Ecto neural progenitor cell (in vitro differentiated cells): ENCODE measurements around the gene RPTOR.

ENCODE experiments used
- DNase-seq: peaks from one replicate; pipeline ENCODE4 v3.0.0-alpha.2; 2018; ENCODE audit warnings: low spot score

The RPTOR gene

DNA sequence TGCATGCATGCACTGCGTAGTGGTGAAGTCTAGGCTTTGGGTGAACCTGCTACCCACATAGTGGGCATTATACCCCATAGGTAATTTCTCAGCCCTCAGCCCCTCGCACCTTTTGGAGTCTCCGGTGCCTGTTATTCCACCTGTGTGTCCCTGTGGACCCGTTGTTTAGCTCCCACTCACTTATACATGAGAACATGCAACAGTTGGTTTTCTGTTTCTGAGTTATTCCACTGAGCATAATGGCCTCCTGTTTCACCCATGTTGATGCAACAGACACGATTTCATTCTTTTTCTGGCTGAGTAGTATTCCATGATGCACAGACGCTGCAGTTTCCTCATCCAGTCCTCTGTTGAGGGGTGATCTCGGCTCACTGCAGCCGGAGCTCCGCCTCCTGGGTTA, 305.5 kb downstream of the RPTOR start:
- DNase-seq: no peak

GRCh38 chr17:80850817-80851216, 306.2 kb downstream of the RPTOR start:
- no peak for DNase-seq

DNA sequence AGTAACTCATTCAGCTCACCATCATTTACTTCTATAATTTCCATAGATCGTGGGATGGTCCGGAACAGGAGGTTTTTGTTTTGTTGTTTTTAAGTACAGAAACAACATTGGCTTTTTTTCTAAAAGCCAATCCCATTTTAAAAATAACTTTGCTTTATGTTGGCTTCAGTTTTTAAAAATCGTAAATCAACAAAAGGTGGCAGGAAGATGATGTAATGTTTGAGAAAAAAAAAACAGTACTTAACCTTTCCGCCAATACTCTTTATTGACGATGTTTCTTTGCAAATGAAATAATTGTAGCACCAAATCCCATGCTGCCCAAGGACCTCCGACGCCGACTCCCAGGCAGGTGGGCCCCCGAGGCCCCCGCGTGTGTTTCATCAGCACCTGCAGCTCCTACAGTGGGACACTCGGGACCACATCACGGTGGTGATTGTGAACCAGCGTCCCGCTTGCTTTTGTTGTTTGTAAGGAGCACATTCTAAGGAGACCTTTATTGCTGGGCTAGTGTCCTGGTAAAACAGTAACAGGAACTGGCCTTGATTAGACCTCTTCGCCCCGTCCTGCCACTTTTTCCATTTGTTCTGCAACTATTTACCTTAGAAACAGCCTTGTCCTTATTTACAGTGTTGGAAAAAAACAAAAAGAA, 306.8 kb downstream of the RPTOR start:
- peak; percentile 45 for DNase-seq

DNA sequence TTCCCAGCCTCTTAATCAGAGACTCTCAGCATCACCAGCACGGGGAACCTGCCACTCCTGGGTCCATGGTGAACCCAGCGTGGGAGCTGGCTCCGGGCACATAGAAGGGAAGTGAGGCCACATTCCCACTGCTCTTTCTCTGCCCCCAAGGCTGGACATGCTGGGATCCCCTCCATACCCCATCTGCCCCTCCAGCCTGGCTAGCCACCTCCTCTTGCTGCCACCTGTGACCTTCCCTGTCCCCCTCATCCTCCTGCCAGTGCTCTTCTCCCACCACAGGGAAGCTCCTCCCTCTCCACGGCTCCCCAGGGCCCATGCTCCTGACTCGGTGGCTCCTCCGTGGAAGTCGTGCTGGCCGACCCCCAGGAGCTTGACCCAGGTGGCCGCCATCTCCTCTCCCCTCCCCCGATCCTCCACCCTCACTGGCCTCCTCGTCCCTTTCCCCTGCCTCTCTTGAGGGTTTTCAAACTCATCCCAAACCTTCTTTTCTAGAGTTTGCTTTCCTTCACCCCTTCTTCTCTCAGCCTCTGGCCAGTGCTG, 307.9 kb downstream of the RPTOR start:
- DNase-seq: peak; percentile 44

DNA sequence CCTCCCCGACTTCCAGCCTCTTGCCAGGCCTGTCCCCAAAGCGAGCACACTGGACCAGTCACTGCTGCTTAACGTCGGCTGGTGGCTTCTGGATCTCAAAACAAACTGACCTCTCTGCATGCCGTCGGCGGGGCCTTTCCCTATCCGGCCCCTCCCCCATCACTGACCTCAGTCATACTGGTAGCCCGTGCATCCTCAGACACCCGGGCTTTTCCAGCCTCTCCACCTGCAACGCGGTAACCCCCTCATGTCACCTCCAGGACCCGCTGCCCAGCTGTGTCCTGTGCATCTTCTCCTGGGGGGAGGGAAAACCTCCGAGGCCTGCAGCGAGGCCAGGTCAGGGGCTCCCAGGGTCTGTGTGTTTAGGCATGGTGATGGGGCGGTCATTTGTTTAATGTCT, 308.4 kb downstream of the RPTOR start:
- DNase-seq: peak; percentile 46

GRCh38 chr17:80854220-80854619, 309.6 kb downstream of the RPTOR start:
- DNase-seq: no peak

DNA sequence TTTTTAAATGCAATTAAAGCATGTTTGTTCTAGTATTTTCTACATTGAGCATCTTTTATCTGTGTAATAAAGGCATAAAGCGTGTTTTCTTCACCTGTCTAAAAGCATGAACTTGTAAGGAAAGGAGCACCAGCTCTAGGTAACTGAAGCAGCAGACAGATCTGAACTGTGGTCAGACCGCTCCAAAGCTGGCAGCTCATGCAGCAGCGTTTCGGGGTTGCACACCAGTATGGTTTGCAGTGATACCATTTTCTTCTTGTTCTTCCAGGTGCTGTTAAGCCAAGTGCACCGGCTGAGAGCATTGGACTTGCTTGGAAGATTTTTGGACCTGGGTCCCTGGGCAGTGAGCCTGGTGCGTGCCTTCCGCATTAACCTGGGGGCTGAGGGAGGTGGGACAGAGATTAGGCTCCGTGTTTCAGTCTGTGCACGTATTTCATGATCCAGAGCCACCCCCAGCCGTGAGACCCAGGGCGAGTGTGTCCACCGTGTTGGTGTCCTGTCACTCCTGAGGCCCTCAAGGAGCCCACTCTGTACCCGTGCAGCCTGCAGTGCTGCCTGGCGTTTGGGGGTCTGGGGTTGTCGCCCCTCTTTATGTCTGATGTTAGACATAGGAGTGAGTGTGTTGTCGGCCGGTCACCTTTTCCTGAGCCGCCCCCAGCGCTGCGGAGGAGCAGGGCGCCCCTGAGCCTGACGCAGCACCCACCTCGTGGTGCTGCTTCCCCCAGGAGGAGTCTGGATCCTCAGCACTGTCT, 310.7 kb downstream of the RPTOR start:
- DNase-seq: no peak

DNA sequence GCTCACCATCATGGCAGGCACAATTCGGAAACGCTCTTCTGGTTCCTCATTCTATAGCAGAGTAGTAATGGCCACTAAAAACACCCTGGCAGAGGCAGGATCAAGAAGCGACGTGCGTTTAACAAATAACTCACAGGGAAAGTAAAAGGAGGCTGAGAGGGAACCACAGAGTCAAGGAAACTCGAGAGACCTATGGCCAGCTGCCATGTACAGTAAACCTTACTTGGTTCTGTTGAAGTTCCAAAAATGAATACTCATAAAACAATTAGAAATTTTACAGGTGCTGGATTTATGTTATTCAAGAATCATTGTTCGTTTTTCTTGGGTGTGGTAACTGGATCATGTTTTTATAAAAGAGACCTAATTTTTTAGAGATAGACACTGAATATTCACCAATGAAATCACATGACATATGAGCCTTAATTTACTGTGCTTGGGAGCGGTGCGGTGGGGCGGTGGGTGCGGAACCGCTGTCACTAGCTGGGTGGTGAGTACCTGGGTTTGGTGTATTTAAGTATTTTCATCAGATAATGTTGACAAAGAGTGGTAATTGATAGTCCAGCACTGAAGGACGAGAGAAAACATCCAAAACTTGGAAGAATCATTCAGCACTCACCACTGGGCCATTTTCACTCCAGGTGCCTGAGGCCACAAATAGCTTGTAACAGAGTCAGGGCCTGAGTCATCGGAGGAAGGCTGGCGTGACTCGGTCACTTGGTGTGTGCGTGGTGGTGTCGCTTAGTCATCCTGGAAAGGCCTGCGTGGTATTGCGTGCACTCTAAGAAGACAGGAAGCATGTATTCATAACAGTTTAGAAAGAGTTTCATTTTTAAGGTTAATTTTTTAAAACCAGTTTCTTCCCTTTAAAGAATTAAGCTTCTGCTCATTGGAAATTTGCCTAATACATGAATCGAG, 311.6 kb downstream of the RPTOR start:
- no peak for DNase-seq

DNA sequence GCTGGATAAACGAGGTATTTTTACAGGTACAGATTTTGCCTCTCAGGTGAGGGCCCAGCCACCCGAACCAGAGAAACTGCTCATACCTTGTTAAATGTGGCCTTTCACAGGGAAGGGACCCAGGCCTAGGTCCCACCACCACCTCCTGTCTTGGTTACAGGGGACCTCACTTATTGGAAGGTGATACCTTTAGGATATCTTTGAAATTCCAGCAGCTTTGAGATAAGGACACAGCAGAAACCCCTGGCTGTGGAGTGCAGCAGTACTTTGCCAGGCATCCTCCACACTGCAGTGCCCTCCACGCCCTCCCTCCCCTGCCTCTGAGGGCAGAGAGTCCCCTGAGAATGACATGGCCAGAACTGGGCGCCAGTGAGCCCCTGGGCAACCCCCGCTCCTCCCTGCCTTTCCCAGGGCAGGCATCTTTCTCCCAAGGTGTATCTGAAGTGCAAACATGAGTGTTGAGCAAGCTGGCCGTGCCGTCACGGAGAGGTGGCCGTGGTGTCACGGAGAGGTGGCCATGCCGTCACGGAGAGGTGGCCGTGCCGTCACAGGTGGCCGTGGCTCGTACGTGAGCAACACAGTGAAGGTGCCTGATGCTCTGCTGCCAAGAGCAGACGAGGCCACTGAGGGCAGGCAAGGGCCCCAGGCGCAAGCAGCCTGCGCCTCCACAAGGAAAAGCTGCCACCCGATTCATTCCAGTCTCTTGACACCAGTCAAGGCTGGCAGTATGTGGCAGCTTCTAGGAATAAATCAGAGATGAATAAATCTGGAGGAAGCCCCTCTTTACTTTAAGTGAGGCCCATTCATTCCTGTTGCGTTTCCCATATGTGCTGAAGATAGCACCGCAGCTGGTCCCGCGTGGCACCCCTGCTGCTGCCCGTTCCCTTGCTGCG, 312.5 kb downstream of the RPTOR start:
- DNase-seq: no peak

DNA sequence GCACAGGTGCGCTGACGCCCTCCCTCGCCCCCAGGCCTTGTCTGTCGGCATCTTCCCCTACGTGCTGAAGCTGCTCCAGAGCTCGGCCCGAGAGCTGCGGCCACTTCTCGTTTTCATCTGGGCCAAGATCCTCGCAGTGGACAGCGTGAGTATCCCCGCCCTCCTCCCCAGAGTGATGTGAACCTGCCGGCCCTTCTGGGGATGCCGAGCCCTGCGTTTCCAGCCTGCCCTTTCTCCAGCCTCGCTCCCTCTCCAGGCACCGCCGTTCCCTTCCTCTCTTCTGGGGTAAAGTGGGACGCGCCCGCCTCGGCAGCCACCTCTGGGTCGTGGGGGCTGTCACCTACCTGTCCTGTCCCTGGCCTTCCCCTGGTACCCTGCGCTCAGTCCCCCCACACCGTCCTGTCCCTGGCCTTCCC, 313.1 kb downstream of the RPTOR start:
- DNase-seq: no peak

GRCh38 chr17:80858301-80859001, 313.8 kb downstream of the RPTOR start:
- no peak for DNase-seq

GRCh38 chr17:80859002-80859941, 314.6 kb downstream of the RPTOR start:
- DNase-seq: no peak

GRCh38 chr17:80860101-80860671, 315.5 kb downstream of the RPTOR start:
- peak; percentile 49 for DNase-seq

DNA sequence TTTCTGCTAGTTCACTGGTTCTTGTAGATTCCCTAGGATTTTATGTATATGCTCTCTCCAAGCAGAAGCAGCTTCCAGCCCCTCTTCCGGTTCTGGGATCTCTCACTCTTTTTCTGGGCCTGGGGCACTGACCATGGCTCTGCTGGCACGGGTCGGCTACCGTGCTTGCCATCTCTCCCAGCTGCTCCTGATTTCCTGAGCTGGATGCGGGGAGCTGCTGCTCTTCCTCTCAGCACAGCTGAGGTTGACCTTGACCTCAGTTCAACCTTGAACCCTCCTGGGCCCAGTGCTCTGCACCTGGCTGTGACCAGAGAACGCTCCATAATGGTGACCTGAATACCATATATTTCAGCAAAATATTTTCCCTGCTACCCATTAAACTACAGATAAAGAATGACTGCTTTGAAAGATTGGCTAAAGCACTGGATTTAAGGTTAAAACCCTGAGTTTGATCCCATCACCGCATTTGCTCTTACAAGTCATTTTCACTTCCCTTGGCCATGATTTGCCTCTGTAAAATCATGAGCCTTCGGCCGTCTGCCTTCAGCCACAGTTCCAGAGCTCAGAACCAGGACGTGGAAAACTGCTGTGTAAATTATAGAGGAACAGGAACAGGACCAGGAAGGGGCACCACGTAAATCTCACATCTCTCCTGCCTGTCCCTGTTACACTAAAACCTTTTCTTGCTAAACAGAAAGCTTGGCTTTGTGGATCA, 316.2 kb downstream of the RPTOR start:
- DNase-seq: no peak

DNA sequence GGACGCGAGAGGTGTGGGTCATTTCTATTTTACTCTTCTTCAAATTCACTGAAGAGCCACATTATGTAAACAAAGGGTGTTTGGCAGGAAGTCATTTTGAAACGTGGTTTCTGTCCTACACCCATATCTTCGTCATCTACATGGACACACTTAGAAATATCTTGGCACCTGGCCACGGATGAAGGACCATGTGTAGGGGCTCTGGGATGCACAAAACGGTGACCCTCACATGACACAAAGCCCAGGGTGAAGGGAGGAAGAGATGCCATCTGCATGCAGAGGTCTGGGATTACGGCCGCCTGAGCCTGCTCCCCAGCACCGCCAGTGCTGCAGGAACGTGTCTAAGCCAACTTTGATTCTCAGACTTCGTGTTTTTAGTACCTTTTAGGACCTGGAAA, 316.8 kb downstream of the RPTOR start:
- DNase-seq: no peak

DNA sequence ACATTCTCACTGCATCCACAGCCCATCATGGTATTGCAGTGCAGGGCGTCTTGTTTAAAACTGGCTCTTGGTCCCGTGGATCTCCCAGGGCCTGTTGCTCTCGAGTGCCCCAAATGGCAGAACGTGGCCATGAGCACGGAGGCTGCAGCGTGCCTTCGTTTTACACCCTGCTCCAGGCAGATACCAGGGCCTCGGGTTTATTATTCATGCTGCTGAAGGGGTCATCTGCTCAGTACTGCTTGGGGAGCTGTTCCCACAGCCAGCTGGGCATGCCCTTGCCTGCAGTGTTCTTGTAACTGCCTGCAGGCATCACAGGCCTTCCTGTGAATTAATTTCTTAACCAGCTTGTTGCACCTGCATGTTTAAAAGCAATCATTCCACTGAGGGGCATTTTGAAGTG, 317.3 kb downstream of the RPTOR start:
- DNase-seq: peak; percentile 72

GRCh38 chr17:80862481-80862961, 317.9 kb downstream of the RPTOR start:
- DNase-seq: peak; percentile 49

DNA sequence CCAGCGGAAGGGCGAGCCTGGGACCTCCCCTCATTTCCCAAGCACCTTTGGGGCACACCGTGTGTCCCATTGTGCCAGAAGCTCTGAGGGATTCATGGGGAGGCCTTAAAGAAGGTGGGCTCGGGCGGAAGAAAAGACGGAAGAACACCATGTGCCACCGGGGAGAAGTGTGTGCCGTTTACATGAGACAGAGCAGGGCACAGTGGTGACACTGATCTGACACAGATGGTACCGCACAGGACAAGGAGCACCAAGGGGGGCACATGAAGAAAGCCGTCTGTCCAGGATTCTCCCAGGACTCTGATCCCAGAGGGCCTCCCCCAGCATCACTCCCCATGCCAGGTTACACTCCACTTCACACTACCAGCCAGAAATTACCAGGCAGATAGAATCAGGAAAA, 318.3 kb downstream of the RPTOR start:
- DNase-seq: no peak
